NCI-H345 treated with DMSO at 0.1 percent for 48 hours (cell line): ENCODE measurements around the gene THSD7B.

Source experiments
- DNase-seq: peaks from one replicate; lab custom pipeline; 2025; ENCODE audit not compliant: unreplicated experiment; lab: John Stamatoyannopoulos, UW

Gene THSD7B

GRCh38 chr2:137123226-137123625, 357.9 kb downstream of the THSD7B start:
- DNase-seq: no peak

- no peak for DNase-seq
These were observed 367.9 kb downstream of the THSD7B start for GRCh38 chr2:137133225-137133624.

GRCh38 chr2:137138263-137138662, 372.9 kb downstream of the THSD7B start:
- no peak for DNase-seq

GRCh38 chr2:137151731-137152130, 386.4 kb downstream of the THSD7B start:
- DNase-seq: no peak

- no peak for DNase-seq
These were observed 389.6 kb downstream of the THSD7B start for GRCh38 chr2:137154946-137155345.

GRCh38 chr2:137155356-137156104, 390.2 kb downstream of the THSD7B start:
- DNase-seq: no peak

GRCh38 chr2:137156221-137156844, 391.0 kb downstream of the THSD7B start:
- DNase-seq: no peak

GRCh38 chr2:137157851-137158250, 392.5 kb downstream of the THSD7B start:
- DNase-seq: no peak

- no peak for DNase-seq
These were observed 395.9 kb downstream of the THSD7B start for GRCh38 chr2:137161250-137161649.

GRCh38 chr2:137165968-137166367, 400.6 kb downstream of the THSD7B start:
- no peak for DNase-seq

GRCh38 chr2:137167651-137168050, 402.3 kb downstream of the THSD7B start:
- DNase-seq: no peak

- DNase-seq: no peak
These were observed 403.2 kb downstream of the THSD7B start for GRCh38 chr2:137168552-137168951.

- no peak for DNase-seq
These were observed 406.8 kb downstream of the THSD7B start for GRCh38 chr2:137172162-137172561.

GRCh38 chr2:137173463-137173862, 408.1 kb downstream of the THSD7B start:
- DNase-seq: no peak

GRCh38 chr2:137175246-137175645, 409.9 kb downstream of the THSD7B start:
- no peak for DNase-seq

GRCh38 chr2:137178951-137179377, 413.6 kb downstream of the THSD7B start:
- no peak for DNase-seq

GRCh38 chr2:137179542-137179941, 414.2 kb downstream of the THSD7B start:
- no peak for DNase-seq

GRCh38 chr2:137180012-137180411, 414.7 kb downstream of the THSD7B start:
- DNase-seq: no peak

GRCh38 chr2:137181370-137181769, 416.0 kb downstream of the THSD7B start:
- no peak for DNase-seq

- no peak for DNase-seq
These were observed 416.7 kb downstream of the THSD7B start for GRCh38 chr2:137182071-137182470.

- no peak for DNase-seq
These were observed 418.0 kb downstream of the THSD7B start for GRCh38 chr2:137183206-137183898.
